ENCODE data around the gene MACROD2. TPM values are rescaled to one million over a fixed set of nuclear protein-coding genes. Genes with fewer than 3 reads are reported as not detected.
"Not testable (repeated sequence)": the region's sequence is repeated elsewhere in the genome, so short reads cannot be mapped to it uniquely, and the experiment has no call there.

MACROD2 gene
- polyA plus RNA-seq, 1 experiment, result 0.47 TPM

DNA sequence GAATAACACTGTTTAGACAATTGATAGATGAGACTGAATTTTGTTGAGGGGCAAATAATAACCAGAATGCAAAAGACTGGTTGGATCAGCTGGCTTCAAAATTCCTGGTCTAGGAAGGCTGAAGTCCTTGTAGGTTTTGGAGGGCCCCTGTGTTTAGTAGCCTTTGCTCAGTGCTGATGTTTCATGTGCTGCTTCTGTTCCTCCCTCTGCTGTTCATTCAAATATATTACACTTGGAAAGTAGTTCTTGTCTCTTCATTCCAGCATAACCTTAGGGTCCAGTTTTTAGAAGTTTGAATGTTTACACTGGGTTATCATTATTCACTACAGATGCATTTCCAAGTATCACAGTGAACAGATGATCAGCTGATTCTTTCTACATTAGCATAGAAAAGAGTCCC lies 269.6 kb downstream of the MACROD2 start:
- CTCF ChIA-PET, result interaction anchor here (0.7 to 2.8 kb wide), 11 partner anchors 13 to 122 kb away, joined by 3 to 48 read pairs (median 4); no protein-coding TSS in a partner anchor

DNA sequence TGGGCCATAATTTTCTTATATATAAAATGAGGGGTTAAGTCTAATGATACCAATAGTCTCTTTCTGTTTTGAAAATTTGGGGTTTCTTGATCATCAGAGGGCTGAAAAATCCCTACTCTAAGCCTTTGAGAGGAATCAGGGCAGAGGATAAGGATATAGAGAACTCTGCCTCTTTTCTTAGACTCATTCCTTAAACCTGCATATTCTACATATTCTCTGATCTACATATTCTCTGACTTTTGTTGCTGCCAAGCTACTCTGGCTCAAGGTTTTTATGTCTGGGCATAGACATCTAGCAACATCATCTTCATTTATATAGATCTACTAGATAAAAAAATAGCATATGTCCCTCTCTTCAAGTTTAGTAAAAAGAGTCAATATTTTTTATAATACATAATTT lies 270.9 kb downstream of the MACROD2 start:
- Histone ChIP-seq H3K36me3 (ENCODE audit: control insufficient read depth, insufficient read depth, low read length) (no peaks in the 10 kb centered on the region), H3K27me3 (ENCODE audit: control insufficient read depth, insufficient read depth, low read length) (no peaks in the 10 kb centered on the region), H3K4me3 (ENCODE audit: low read depth, low read length) (no peak overlapping the region)
- DNase-seq (ENCODE audit: low read depth), result no peak
- ChIA-PET POLR2A (no interaction called here), CTCF (interaction anchor here (0.9 to 1.9 kb wide), 3 partner anchors 21 to 76 kb away, joined by 3 to 14 read pairs (median 7); no protein-coding TSS in a partner anchor)
- TF ChIP-seq, protein P1, sequence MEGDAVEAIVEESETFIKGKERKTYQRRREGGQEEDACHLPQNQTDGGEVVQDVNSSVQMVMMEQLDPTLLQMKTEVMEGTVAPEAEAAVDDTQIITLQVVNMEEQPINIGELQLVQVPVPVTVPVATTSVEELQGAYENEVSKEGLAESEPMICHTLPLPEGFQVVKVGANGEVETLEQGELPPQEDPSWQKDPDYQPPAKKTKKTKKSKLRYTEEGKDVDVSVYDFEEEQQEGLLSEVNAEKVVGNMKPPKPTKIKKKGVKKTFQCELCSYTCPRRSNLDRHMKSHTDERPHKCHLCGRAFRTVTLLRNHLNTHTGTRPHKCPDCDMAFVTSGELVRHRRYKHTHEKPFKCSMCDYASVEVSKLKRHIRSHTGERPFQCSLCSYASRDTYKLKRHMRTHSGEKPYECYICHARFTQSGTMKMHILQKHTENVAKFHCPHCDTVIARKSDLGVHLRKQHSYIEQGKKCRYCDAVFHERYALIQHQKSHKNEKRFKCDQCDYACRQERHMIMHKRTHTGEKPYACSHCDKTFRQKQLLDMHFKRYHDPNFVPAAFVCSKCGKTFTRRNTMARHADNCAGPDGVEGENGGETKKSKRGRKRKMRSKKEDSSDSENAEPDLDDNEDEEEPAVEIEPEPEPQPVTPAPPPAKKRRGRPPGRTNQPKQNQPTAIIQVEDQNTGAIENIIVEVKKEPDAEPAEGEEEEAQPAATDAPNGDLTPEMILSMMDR (IDR thresholded peaks at IDR 0.05; ENCODE audit: insufficient read depth, low read depth, low read length), result no peak

More for the DNA sequence above, 269.6 kb downstream of the MACROD2 start:
- POLR2A ChIA-PET, result no interaction called here
- no peaks in the 10 kb centered on the region for H3K27me3 ChIP-seq (ENCODE audit: control insufficient read depth, insufficient read depth, low read length)
- no peak overlapping the region for H3K4me3 ChIP-seq (ENCODE audit: low read depth, low read length)
- TF ChIP-seq, protein P1 (IDR thresholded peaks at IDR 0.05; ENCODE audit: insufficient read depth, low read depth, low read length), result peak; percentile 59
- no peak for DNase-seq (ENCODE audit: low read depth)
- H3K36me3 ChIP-seq (ENCODE audit: control insufficient read depth, insufficient read depth, low read length), result no peaks in the 10 kb centered on the region

DNA sequence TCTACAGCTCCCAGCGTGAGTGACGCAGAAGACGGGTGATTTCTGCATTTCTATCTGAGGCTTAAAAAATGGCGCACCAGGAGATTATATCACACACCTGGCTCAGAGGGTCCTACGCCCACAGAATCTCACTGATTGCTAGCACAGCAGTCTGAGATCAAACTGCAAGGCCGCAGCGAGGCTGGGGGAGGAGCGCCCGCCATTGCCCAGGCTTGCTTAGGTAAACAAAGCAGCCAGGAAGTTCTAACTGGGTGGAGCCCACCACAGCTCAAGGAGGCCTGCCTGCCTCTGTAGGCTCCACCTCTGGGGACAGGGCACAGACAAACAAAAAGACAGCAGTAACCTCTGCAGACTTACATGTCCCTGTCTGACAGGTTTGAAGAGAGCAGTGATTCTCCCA lies 275.4 kb downstream of the MACROD2 start:
- CTCF ChIA-PET; H3K36me3 ChIP-seq (ENCODE audit: control insufficient read depth, insufficient read depth, low read length); H3K27me3 ChIP-seq (ENCODE audit: control insufficient read depth, insufficient read depth, low read length); POLR2A ChIA-PET; DNase-seq (ENCODE audit: low read depth); H3K4me3 ChIP-seq (ENCODE audit: low read depth, low read length): not testable (repeated sequence)

DNA sequence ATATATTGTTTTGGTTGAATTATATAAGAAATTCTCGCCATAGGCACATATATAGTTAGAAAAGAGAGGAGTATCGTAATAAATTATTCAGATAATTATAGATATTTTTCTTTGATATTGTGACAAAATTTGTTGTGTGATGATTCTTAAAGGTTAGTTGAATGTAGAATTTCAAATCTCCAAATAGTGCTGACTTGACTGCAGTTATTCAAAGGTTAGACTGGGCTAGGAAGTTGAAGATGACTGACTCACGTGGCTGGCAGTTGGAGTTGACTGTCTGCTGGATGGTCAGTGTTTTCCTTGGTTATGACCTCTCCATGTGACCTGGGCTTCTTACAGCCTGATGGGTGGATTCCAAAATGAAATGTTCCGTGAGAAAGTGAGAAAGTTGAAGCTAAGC lies 286.8 kb downstream of the MACROD2 start:
- Histone ChIP-seq H3K36me3 (ENCODE audit: control insufficient read depth, insufficient read depth, low read length) (no peaks in the 10 kb centered on the region), H3K4me3 (ENCODE audit: low read depth, low read length) (no peak overlapping the region), H3K27me3 (ENCODE audit: control insufficient read depth, insufficient read depth, low read length) (no peaks in the 10 kb centered on the region)
- TF ChIP-seq, protein P1 (IDR thresholded peaks at IDR 0.05; ENCODE audit: insufficient read depth, low read depth, low read length), result no peak
- ChIA-PET CTCF (no interaction called here), POLR2A (no interaction called here)
- DNase-seq (ENCODE audit: low read depth), result no peak

DNA sequence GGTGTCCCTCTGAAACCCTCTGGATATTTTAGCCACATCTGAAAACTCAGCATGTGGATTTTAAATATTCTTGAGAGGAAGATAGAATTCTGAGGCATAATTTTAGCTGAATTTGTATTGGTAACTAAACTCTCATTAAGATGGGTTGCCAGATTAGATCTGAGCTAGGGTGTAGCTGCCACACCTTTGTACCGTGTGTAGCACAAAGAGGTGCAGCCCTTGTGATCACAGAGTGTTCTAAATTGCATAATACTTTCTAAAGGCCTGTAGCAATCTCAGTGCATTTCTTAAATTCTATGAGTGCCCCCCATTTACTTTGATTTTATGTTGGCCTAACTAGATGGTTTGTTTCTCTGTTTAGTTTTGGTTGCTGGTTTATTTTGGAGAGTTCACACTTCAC lies 289.1 kb downstream of the MACROD2 start:
- Histone ChIP-seq H3K4me3 (ENCODE audit: low read depth, low read length) (no peak overlapping the region), H3K36me3 (ENCODE audit: control insufficient read depth, insufficient read depth, low read length) (no peaks in the 10 kb centered on the region), H3K27me3 (ENCODE audit: control insufficient read depth, insufficient read depth, low read length) (no peaks in the 10 kb centered on the region)
- ChIA-PET POLR2A (no interaction called here), CTCF (interaction anchor here (1.2 kb wide), 1 partner anchor 10 kb away, joined by 3 read pairs; no protein-coding TSS in a partner anchor)
- DNase-seq (ENCODE audit: low read depth), result no peak
- TF ChIP-seq, protein P1 (IDR thresholded peaks at IDR 0.05; ENCODE audit: insufficient read depth, low read depth, low read length), result no peak

Measured in BJ (cell line).